NCI-H526 treated with DMSO at 0.1 percent for 48 hours (cell line): Measurements from ENCODE around the gene RIN1.

Source experiments
- DNase-seq: peaks from one replicate; lab custom pipeline; 2025; lab: John Stamatoyannopoulos, UW

Gene RIN1

GRCh38 chr11:66282468-66283455 lies 53.5 kb downstream of the RIN1 start:
- peak; percentile 96 for DNase-seq
